OCI-M1 (cell line): ENCODE results near the gene TMC1.
"Not testable (repeated sequence)": the region's sequence is repeated elsewhere in the genome, so short reads cannot be mapped to it uniquely, and the experiment has no call there.

Experiments
- DNase-seq: peaks from one replicate; lab custom pipeline; 2025; lab: John Stamatoyannopoulos, UW

Gene TMC1

GRCh38 chr9:72763022-72763421, 241.6 kb downstream of the TMC1 start:
- DNase-seq: no peak

GRCh38 chr9:72769546-72769945, 248.1 kb downstream of the TMC1 start:
- no peak for DNase-seq

- DNase-seq: no peak
These were observed 251.3 kb downstream of the TMC1 start for GRCh38 chr9:72772661-72773060.

- DNase-seq: peak; percentile 53
These were observed 252.2 kb downstream of the TMC1 start for GRCh38 chr9:72773570-72773969.

GRCh38 chr9:72775570-72775969, 254.2 kb downstream of the TMC1 start:
- peak; percentile 52 for DNase-seq

- DNase-seq: no peak
These were observed 258.2 kb downstream of the TMC1 start for GRCh38 chr9:72779614-72780013.

GRCh38 chr9:72786948-72787347, 265.5 kb downstream of the TMC1 start:
- peak; percentile 64 for DNase-seq

GRCh38 chr9:72788966-72789735, 267.7 kb downstream of the TMC1 start:
- DNase-seq: no peak

- no peak for DNase-seq
These were observed 268.5 kb downstream of the TMC1 start for GRCh38 chr9:72789885-72790284.

- DNase-seq: no peak
These were observed 269.6 kb downstream of the TMC1 start for GRCh38 chr9:72790989-72791388.

- DNase-seq: no peak
These were observed 270.0 kb downstream of the TMC1 start for GRCh38 chr9:72791436-72791835.

GRCh38 chr9:72794946-72795345, 273.5 kb downstream of the TMC1 start:
- no peak for DNase-seq

GRCh38 chr9:72800328-72800994, 279.1 kb downstream of the TMC1 start:
- DNase-seq: no peak

- DNase-seq: no peak
These were observed 283.8 kb downstream of the TMC1 start for GRCh38 chr9:72805238-72805637.

- DNase-seq: not testable (repeated sequence)
These were observed 285.0 kb downstream of the TMC1 start for GRCh38 chr9:72806313-72806809.

GRCh38 chr9:72807765-72808445, 286.5 kb downstream of the TMC1 start:
- peak; percentile 64 for DNase-seq

GRCh38 chr9:72808446-72808768, 287.0 kb downstream of the TMC1 start:
- no peak for DNase-seq

- no peak for DNase-seq
These were observed 288.2 kb downstream of the TMC1 start for GRCh38 chr9:72809586-72809985.

GRCh38 chr9:72812559-72813111, 291.2 kb downstream of the TMC1 start:
- DNase-seq: no peak

- no peak for DNase-seq
These were observed 292.1 kb downstream of the TMC1 start for GRCh38 chr9:72813544-72813943.

- no peak for DNase-seq
These were observed 292.7 kb downstream of the TMC1 start for GRCh38 chr9:72814083-72814597.

- no peak for DNase-seq
These were observed 295.3 kb downstream of the TMC1 start for GRCh38 chr9:72816666-72817065.
